Measurements from ENCODE around the gene GJD2. TPM values are rescaled to one million over a fixed set of nuclear protein-coding genes. Genes with fewer than 3 reads are reported as not detected.
A peak's percentile ranks its signal among the peaks of the same experiment; 100 is the strongest.

Gene GJD2
- total RNA-seq, 1 donor from 2014 or later, result not detected

DNA sequence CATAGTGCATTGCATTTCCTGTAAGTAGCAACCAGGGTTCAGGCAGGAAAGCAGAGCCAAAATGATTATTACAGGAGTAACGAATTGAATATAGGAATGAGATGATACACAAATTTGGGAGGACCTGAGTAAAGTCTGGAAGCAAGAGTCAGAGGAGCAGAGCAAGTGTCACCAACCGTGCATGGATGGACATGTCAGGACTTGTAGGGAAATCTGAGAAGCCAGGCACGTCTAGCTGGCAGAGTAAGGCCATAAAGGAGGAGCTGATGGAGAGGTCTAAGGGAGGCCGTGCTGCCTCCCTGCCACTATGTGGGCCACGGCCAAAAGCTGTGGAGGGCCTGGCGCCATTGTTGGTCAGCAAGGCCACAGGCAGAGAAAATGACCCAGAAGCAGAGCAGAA is 22.4 kb downstream of the GJD2 start:
- DNase-seq (ENCODE audit: missing footprints), result no peak
- ATAC-seq, result no peak
- intact Hi-C loops (cut with DNase I), result no loop called here

DNA sequence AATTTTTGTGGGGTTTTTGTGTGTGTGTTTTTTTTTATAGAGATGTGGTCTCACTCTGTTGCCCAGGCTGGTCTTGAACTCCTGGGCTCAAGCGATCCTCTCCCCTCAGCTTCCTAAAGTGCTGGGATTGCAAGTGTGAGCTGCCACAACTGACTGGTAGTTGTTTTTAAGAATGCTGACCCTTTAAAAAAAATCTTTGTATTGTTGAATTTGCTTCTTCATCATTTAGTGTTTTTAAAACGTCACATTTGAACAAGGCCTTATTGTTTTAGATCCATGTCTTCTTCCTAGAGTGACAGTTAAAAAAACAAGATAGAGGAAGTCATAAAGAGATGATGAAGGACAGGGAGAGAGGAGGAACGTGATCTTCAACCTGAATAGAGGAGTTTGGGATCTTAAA is 24.1 kb downstream of the GJD2 start:
- DNase-seq (ENCODE audit: missing footprints) (no peak), ATAC-seq (no peak)
- intact Hi-C loops (cut with DNase I), result no loop called here

DNA sequence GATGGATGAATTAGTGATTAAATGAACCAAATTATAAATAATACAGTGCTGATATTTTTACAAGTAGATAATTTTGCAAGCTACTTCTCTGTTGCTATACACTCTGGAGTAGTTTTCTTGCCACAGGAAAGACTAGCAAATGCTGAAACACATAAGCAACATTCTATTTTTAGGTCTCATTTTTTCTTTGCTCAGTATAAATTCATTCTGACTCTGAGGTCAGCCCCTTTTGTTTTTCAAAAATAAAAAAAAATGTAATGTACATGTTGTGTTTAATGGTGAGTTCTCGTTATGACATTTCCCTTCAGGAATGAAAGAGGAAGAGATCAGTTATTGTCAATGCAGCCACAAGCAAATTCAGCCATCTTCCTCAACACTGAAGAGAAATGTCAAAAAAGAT is 24.9 kb downstream of the GJD2 start:
- no peak for ATAC-seq
- DNase-seq (ENCODE audit: missing footprints), result no peak
- intact Hi-C loops (cut with DNase I), result no loop called here

DNA sequence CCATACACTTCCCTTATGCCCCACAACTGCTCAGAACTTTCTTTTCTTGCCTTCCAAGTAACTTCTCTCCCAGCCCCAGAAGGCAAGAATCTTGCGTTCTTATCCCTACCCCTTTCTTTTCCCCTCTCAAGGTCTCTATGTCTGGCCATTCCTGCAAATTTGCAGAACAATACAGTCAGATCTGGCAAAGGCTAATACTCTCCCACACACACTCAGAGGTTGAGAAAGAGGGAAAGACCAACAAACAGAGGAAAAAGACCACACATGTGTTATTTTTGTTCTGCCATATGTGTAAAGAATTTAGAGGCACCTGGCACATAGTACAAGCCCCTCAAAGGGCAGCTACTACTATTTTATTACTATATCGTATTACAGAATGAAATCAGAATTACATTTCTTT is 25.7 kb downstream of the GJD2 start:
- ATAC-seq (no peak), DNase-seq (ENCODE audit: missing footprints) (no peak)
- intact Hi-C loops (cut with DNase I), result no loop called here

DNA sequence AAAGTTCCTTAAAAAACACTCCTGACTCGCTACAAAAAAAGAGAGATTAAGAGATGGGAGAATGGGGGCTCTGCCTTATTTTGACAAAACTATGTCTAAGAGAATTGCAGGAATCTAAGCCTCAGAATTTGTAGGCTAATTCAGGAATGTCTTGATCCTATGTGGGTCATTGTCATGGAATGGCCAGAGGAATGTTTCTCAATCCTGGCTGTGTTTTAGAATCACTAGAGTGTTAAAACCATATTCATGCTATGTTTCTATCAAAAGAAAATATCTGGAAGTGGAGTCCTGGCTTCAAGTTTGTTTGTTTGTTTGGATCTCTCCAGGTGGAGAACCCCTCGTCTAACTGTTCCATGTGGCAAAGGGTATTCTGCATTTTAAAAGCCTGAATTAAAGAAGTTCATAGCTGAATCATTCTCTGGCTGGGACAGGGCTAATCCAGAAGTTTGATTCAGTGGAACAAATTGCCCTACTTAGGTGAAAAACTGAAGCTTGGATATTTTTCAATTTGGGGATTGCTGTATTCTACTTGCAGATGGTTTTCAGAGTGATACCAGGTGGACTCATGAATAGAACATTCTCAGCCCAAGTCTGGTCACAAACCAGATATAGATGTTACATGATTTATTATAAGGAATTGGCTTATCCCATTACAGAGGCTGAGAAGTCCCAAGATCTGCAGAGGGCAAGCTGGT is 28.2 kb downstream of the GJD2 start:
- no peak for DNase-seq (ENCODE audit: missing footprints)
- intact Hi-C loops (cut with DNase I), result no loop called here
- no peak for ATAC-seq

DNA sequence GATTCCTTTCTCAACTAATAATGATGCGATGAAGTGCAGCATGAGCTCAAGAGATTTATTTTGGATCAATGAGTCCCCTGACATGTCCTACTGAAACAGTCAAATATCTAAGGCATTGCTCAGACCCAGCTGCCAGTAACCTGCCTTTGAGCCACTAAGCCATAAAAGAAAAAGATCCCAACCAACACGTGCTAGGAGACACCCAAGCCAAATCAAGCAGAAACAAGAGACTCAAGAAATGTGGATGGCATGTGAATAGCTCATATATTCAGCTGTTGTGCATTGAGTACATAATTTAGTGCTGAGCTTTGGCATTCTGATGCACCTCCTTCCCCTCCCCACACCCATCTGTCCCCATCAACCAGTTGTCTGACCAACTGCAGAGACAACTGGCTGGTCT is 29.2 kb downstream of the GJD2 start:
- intact Hi-C loops (cut with DNase I), result no loop called here

DNA sequence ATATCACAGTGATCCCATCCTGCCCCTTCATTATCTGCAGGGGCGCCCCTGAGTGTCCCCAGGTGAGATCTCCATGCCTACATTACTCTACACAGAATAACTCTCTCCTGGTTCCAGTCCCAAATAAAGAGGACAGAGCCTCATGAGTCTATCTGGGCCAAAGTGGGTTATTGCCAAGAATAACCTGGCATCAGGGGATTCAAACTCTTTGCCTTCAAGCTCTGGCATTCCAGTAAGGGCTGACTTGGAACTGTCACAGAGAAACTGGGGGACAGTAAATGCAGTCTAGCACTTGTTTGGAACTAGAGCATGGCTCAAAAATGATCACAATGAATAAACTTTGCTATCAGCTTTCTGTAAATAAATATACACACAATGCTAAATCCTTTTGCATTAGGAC is 30.3 kb downstream of the GJD2 start:
- ATAC-seq (peak; percentile 14), DNase-seq (ENCODE audit: missing footprints) (no peak)
- intact Hi-C loops (cut with DNase I), result no loop called here

More for the DNA sequence above, 29.2 kb downstream of the GJD2 start:
- DNase-seq (ENCODE audit: missing footprints) (no peak), ATAC-seq (no peak)

DNA sequence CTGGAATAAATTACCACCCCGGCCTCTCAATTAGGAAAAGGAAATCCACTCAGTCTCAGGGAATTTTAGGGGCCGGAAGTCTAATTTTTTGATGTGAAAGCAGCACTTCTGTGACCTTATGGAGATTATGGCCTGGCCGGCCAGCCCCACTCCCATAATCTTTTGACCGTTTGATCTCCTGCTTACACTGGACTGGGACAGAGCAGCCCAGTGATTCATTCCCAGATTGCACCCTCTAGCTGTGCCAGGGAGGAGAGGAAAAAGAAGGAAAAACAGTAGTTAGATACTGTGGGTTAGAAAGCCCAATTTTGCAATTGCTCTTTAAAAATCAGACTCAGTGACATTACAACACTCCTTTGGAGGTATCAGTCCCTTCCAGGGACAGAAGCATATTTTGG is 32.4 kb downstream of the GJD2 start:
- ATAC-seq, result no peak
- intact Hi-C loops (cut with DNase I), result loop anchor here (2.0 kb wide), 1 partner anchor 72 kb away; the partner anchor contains the start of gene ACTC1
- DNase-seq (ENCODE audit: missing footprints), result no peak

DNA sequence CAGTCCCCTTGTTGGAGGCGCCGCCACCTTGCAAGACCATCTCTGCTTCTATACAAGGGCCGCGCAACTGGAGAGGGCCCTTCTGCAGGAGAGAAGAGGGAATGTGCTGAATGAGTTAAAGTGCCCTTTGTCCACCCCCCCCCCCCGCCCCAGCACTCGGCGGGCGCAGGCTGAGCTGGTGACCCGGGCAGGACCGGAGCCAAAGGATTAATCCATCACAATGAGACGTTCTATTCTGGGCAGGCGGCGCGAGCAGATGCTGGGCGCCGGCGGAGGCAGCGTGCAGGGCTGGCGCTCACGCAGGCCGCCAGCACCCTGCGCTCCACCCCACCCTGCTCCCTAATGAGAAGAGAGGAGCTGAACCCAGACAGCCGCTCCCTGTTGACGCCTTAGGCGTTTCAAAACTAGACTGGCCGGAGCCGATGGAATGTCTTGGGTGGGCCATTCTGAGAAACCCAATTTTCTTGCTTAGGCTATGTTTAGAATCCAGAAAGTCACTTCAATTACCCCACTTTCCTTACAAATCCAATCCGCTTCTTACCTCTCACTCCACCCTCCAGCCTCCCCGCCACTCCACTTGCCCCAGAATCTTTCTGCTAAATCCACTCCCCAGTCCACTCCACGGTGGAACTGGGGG is 32.9 kb downstream of the GJD2 start:
- intact Hi-C loops (cut with DNase I), result loop anchor here (2.0 kb wide), 1 partner anchor 73 kb away; the partner anchor contains the start of gene ACTC1
- DNase-seq (ENCODE audit: missing footprints), result peak; percentile 81
- peak; percentile 93 for ATAC-seq

DNA sequence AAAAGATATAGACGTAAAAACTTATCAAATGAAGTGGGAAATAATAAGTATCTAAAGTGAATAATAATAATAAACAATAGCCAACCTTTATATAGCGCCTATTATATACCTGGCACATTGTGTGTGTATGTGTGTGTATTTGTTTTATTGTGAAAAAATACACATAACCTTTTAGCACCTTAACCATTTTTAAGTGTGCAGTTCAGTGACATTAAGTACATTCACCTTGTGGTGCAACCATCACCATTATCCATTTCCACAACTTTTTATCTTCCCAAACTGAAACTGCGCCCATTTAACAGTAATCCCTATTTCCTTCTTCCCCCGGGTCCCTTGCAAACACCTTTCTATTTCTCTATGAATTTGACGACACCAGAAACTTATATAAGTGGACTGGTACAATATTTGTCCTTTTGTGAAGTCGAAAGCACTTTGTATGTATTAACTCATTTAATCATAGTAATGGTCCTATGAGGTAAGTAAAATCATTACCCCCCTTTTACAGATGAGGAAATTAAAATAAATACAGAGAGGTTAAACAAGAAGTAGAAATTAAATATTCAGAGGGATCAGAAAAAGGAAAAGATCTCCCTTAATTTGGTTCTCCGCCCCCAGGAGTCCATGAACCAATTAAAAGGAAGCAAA is 33.5 kb downstream of the GJD2 start:
- no peak for ATAC-seq
- intact Hi-C loops (cut with DNase I), result no loop called here

DNA sequence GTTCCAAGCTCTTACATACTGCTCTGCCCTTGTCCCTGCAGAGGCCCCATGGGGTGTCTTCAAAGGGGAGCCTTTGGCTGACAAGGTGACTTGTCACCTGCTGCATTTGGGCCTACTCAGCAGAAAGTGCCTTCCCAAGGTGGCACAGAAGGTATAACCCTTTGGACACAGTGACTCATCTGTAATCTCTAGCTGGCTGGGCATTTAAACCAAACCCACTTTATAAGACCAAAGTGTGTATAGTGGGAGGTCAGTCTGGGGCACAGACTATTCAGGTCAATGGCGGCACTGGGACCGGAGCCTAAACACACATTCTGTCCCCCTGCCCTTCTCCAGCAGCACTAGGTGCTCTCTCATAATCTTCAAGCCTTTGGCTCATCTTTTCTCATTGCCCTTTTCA is 35.1 kb downstream of the GJD2 start:
- ATAC-seq, result no peak
- intact Hi-C loops (cut with DNase I), result no loop called here
- DNase-seq (ENCODE audit: missing footprints), result no peak

More for the DNA sequence above, 33.5 kb downstream of the GJD2 start:
- no peak for DNase-seq (ENCODE audit: missing footprints)

DNA sequence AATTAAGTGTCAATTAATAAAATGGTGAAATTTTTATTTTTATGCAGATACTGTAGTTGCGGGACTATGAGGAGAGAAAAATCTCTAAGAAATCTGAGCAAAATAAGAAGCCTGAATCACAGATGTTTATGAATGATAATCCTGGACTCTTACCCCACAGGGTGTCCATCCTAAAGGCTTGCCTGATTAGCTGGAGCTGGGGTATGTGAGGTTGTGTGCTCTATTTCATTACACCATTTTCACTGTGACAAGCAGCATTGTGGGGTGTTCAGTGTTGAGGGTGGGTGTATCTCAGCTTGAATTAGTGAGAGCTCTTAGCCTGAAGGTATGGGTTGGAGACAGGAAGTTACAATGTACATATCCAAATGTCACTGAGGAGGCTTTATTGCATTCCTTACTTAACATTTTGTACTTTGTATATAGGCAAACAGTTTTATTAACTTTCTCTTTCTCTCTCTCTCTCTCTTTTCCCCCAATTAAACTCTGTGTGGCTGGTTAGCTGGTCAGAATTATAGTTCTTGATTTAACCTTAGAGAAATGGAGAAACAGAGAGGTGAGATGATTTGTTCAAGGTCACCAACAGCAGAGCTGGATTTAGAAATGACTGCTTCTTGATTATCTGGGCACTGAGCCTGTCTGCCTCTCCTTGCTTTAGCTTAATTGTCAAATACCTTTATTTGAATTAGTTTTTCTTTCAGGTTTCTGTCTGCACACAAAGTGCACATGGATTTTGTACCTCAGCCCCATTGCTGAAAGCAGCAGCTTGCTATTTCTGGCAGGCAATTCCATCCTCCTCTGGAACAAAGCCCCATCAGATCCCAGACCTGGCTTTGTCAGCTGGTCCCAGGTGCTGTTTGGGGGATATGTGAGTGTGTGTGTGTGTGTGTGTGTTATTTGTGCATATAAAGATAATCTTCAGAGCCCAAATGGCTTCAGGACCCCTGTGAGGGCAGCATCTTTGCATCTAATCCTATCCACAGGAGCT is 35.8 kb downstream of the GJD2 start:
- no peak for ATAC-seq
- intact Hi-C loops (cut with DNase I), result no loop called here

DNA sequence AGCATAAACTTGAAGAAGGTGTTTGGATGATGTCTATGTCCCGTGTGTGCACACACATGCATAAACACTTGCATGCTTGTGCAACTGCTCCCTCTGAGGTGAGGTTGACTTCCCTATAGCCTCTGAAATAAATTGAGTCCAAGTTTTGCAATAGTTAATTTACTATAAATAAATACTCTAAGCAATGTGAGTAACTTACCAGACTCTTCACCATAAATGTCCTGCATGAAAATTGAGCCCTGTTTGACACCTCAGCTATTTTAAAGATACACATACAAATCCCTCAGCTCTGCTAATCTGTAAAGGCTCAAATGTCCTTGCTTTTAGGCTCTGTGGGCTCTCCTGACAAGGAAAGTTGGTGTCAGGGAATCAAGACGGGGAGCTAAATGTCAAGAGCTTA is 37.1 kb downstream of the GJD2 start:
- intact Hi-C loops (cut with DNase I), result loop anchor here (2.0 kb wide), 1 partner anchor 79 kb away; no protein-coding TSS in a partner anchor
- ATAC-seq, result no peak
- no peak for DNase-seq (ENCODE audit: missing footprints)

More for the DNA sequence above, 35.8 kb downstream of the GJD2 start:
- no peak for DNase-seq (ENCODE audit: missing footprints)

DNA sequence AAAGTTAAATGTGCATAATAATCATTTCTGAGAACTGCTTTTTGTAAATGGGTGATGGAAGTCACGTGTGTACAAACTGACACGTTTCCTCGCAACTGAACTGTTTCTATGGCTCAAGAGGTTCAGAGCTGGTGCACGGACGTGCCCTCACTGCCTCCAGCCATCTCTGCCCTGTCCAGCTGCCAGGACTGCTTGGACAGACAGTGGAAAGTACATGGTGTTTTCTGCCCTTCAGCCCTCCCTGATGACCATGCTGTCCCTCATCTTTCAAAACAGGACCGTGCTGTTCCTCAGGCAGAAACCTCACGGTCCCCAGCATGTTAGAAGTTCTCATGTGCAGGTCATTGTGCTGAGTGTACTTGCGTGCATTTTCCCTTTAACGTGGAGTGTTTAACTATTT is 38.7 kb downstream of the GJD2 start:
- peak; percentile 89 for ATAC-seq
- peak; percentile 72 for DNase-seq (ENCODE audit: missing footprints)
- intact Hi-C loops (cut with DNase I), result loop anchor here (2.0 kb wide), 1 partner anchor 81 kb away; no protein-coding TSS in a partner anchor

DNA sequence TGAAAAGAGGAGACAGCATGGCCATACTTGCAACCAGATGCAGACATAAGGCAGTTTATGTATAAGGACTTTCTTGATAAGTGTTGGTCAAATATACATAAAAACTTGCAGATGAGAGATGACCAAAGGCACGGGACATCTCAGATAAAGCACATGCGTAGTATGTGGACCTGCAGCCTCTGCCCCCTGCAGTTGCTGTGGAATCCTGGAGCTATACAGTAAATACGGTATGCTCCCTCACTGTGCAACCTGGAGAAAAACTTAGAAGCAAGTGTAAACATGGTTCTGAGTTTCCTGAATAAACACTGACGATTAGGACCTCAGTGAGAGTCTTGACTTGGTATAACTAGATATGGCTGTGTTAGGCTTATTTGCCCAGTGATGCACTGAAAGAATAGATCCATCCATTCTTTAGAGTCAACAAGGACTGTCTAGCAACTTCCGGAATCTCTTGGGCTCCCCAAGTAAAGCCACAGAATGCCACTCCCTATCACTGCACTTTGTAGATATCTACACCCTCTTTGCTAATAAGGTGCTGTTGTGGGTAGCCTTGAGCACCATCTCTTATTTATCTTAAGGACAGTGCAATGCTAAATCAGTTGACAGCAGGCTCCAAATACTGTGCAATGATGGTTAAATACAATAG is 40.2 kb downstream of the GJD2 start:
- ATAC-seq, result no peak

DNA sequence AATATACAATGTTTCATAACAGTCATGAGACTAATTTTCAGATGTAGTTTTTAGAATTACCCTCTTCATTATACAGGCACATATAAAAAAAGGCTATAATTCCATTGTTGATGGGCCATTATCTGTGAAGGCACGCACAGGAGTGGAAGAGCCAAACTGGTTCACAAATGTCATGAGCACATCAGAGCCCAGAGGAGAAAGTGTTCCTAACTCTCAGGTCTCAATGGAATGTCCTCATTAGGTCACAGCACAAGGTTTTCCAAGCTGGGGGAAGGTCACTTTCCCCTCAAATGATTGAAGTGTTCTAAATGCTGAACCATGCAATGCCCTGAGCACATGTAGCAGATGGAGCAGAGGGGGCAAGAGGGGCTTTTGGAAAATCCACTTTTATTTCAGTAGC is 41.2 kb downstream of the GJD2 start:
- intact Hi-C loops (cut with DNase I), result no loop called here
- ATAC-seq, result peak; percentile 70
- no peak for DNase-seq (ENCODE audit: missing footprints)

More for the DNA sequence above, 40.2 kb downstream of the GJD2 start:
- intact Hi-C loops (cut with DNase I), result no loop called here
- no peak for DNase-seq (ENCODE audit: missing footprints)

DNA sequence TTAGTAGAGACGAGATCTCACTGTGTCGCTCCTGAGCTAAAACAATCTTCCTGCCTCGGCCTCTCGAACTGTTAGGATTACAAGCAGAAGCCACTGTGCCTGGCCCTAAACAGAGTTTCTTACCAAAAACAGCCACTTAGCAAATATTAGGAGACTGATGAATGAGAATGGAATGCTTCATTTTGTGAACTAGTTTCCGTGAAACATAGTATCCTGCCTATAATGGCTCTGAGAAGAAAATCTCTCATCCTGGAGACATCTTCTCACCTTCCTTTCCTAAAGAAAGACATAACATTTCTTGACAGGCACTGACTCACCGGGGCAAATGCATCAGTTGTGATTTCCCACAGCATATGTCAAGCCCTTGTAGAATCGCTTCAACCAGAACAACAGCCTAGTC is 44.9 kb downstream of the GJD2 start:
- intact Hi-C loops (cut with DNase I), result loop anchor here (5.0 kb wide), 1 partner anchor 212 kb away; no protein-coding TSS in a partner anchor
- ATAC-seq (no peak), DNase-seq (ENCODE audit: missing footprints) (no peak)

DNA sequence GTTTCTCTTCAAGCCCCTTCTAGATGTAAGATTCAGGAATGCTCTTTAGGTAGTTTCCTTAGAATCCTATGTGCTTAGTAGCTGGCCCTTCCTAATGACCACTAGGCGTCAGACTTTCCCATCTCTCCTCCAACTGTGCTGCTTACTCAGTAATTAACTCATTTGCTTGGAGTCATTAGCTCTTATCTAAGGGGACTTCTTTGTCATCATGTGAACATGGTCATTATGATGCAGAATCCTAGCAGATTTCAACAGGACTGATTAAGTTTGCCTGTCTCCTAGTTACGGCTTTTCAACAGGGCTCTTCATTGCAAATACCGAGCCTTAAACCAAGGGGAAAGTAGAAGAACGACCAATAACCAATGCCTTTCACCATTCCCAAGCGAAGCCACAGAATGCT is 46.4 kb downstream of the GJD2 start:
- peak; percentile 63 for ATAC-seq
- intact Hi-C loops (cut with DNase I), result loop anchor here (5.0 kb wide), 1 partner anchor 214 kb away; no protein-coding TSS in a partner anchor
- no peak for DNase-seq (ENCODE audit: missing footprints)
